Measurements from ENCODE around the gene ATRNL1. TPM values are rescaled to one million over a fixed set of nuclear protein-coding genes. Genes with fewer than 3 reads are reported as not detected.
"Not testable (repeated sequence)": the region's sequence is repeated elsewhere in the genome, so short reads cannot be mapped to it uniquely, and the experiment has no call there.

Gene ATRNL1
- total RNA-seq, 1 donor from 2014 or later, result 0.74 TPM

DNA sequence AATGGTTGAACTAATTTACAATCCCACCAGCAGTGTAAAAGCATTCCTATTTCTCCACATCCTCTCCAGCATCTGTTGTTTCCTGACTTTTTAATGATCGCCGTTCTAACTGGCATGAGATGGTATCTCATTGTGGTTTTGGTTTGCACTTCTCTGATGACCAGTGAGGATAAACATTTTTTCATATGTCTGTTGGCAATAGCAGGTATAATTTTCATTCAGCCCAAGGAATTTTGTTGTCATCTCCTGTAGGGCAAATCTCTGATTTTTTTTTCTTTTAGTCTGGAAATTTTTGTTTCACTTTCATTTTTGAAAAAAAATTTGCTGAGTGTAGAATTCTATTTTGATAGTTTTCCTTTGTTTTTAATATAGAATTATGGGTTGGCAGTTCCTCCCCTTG is 114.1 kb downstream of the ATRNL1 start:
- DNase-seq (ENCODE audit: low spot score), result not testable (repeated sequence)

DNA sequence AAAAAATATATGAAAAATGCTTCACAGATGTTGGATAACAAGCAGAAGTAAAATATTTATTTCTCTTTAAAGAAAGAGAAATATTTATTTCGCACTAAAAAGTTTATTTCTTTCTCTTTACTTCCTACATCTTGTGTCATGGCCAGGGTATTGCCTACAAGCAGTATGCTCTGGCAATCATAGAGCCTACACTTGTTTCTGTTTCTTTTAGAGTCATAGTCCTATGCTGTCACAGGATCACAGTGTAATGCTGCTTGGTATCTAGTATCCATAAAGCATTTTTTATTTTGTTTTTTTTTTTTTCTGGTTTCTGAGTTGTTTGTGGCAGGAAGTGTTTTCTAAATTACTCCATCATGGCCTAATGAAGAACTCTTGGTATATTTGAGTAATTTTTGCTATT is 116.0 kb downstream of the ATRNL1 start:
- DNase-seq (ENCODE audit: low spot score), result no peak

DNA sequence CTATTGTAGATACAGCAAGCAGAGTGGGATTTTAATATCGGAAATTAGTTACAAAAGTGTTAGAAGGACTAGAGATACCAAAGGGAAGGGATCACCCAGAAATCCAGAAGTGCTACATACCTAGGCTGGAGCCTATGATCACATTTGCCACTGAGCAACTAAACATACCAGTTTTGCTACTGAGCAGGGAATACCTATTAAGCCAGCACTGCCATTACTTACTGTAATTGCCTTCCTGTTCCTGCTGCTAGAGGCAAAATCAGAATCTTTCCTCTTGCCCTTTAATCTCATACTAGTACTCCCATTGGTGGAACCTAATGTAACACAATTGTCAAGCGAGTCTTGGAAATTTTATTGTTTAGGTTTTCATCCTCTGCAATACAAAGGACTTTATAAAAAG is 121.7 kb downstream of the ATRNL1 start:
- DNase-seq (ENCODE audit: low spot score), result no peak

DNA sequence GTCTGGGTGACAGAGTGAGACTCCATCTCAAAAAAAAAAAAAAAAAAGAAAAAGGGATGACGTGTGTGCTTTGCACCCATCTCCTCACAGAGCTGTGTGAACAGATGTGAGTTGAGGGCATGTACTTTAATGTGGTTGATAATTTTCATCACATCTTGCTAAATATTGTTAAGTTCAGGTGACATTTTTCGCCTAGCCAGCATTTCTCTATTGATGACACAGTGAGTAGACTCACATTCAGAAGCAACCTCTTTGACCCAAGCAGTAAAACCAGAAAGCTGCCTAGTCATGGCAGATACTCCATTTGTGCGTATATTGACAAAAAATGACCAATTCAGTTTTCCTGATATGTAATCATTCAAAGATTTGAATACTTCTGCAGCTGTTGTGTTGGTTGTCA is 126.0 kb downstream of the ATRNL1 start:
- DNase-seq (ENCODE audit: low spot score), result no peak

- no peak for DNase-seq (ENCODE audit: low spot score)
These were observed 128.9 kb downstream of the ATRNL1 start for GRCh38 chr10:115222039-115222438.

DNA sequence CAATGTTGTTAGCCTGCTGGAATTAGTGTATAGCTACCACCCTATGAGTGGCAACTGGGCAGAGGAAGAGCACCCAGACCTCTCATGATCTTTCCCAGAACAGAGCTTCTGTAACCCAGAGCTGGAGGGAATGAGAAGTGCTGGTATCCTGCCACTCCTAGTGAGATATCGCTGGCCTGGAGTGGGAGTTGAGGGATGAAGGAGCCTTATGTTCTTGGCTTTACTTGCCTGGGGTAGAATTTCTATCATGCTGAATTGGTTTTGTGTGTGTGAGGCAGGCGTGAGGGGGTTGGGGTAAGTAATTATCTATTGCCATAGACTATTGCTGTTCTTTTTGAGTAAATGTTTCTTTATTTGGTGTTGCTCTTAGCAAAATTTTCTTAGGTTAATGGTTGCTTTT is 146.6 kb downstream of the ATRNL1 start:
- DNase-seq (ENCODE audit: low spot score), result no peak

DNA sequence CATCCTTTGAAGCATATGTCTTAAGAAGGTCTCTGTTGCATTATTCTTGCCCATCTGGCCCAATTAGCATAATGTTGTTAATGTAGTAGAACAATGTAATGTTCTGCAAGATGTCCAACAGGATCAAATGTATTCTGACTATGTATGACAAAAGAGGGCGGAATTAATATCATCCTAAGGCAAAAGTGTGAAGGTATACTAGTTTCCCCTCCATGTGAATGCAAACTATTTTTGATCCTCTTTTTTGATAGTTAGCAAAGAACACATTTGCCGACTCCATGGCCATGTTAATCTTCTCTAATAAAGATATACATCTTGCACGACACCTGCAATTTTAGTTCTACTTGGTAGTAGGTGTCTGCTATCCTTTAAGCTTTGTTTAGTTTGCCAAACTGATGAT is 157.6 kb downstream of the ATRNL1 start:
- DNase-seq (ENCODE audit: low spot score), result no peak

DNA sequence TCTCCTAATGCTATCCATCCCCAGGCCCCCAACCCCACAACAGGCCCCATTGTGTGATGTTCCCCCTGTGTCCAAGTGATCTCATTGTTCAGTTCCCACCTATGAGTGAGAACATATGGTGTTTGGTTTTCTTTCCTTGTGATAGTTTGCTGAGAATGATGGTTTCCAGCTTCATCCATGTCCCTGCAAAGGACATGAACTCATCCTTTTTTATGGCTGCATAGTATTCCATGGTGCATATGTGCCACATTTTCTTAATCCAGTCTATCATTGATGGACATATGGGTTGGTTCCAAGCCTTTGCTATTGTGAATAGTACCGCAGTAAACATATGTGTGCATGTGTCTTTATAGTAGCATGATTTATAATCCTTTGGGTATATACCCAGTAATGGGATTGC is 160.6 kb downstream of the ATRNL1 start:
- not testable (repeated sequence) for DNase-seq (ENCODE audit: low spot score)

- DNase-seq (ENCODE audit: low spot score), result no peak
These were observed 179.3 kb downstream of the ATRNL1 start for GRCh38 chr10:115272482-115272881.

- DNase-seq (ENCODE audit: low spot score), result no peak
These were observed 185.1 kb downstream of the ATRNL1 start for GRCh38 chr10:115278294-115278693.

- DNase-seq (ENCODE audit: low spot score), result no peak
These were observed 202.1 kb downstream of the ATRNL1 start for GRCh38 chr10:115295213-115295805.

DNA sequence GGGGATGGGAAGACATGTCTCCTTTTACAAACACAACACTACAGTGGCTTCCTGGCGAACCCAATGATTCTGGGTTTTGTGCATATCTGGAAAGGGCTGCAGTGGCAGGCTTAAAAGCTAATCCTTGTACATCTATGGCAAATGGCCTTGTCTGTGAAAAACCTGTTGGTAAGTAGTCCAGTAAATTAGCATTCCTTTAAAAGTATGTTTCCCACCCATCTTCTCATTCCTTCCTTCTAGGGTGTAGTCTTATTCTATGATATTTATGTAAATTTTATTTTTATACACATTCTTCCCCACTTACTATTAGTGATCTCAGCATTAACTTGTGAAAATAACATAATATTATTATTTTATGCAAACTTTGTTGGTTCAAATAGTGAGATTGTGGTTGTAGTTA is 206.9 kb downstream of the ATRNL1 start:
- no peak for DNase-seq (ENCODE audit: low spot score)

- DNase-seq (ENCODE audit: low spot score), result not testable (repeated sequence)
These were observed 226.5 kb downstream of the ATRNL1 start for GRCh38 chr10:115319669-115320068.

GRCh38 chr10:115321360-115321759 is 228.2 kb downstream of the ATRNL1 start:
- no peak for DNase-seq (ENCODE audit: low spot score)

GRCh38 chr10:115328331-115328730 is 235.2 kb downstream of the ATRNL1 start:
- DNase-seq (ENCODE audit: low spot score), result no peak

- DNase-seq (ENCODE audit: low spot score), result no peak
These were observed 242.2 kb downstream of the ATRNL1 start for GRCh38 chr10:115335366-115335765.

DNA sequence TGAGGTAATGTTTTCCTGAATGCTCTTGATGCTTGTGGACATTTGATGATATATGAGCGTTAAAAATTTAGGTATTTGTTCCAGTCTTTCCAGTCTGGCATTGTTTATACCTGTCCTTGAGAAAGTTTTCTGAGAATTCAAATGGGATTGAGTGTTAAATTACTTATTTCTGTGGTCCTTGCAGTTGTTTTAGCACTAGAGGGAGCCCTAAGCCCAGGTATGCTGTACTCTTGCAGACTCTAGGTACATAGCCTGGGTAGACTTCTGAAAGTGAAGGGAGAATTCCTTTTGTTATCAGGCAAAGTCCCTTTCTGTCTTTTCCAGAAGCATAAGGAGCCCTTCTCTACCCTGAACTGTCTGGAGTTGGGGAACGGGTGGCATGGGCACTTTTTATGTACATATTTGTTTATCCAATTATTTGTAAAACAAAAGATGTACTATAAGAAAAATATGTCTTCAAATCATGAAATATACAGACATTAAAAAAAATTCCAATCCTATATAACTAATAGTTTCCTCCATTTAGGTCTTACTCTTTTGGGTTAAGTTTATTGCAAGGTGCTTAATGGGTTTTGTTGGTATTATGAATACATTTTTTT is 262.1 kb downstream of the ATRNL1 start:
- no peak for DNase-seq (ENCODE audit: low spot score)

- not testable (repeated sequence) for DNase-seq (ENCODE audit: low spot score)
These were observed 274.8 kb downstream of the ATRNL1 start for GRCh38 chr10:115367920-115368319.

- no peak for DNase-seq (ENCODE audit: low spot score)
These were observed 285.9 kb downstream of the ATRNL1 start for GRCh38 chr10:115379064-115379463.

DNA sequence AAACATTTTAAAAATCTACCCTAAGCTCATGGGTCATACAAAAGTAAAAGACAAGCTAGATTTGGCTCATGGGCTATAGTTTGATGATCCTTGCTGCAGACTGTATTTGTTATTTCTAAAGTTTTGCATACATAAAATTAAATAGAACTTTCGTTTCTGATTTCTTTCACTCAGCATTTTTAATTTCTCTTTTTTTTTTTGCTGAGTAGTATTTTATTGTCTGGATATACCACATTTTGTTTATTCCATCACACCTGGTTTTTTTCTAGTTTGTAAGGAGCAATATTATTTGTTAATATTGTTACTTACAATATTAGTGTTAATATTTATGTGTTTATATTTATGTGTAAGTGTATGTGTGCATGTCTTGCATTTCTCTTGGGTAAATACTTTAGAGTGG is 291.5 kb downstream of the ATRNL1 start:
- no peak for DNase-seq (ENCODE audit: low spot score)

- no peak for DNase-seq (ENCODE audit: low spot score)
These were observed 297.4 kb downstream of the ATRNL1 start for GRCh38 chr10:115390607-115391006.

- no peak for DNase-seq (ENCODE audit: low spot score)
These were observed 304.9 kb downstream of the ATRNL1 start for GRCh38 chr10:115398026-115398425.

- no peak for DNase-seq (ENCODE audit: low spot score)
These were observed 309.5 kb downstream of the ATRNL1 start for GRCh38 chr10:115402699-115403098.
